Activated CD4-positive, alpha-beta T cell treated with anti-CD3 and anti-CD28 coated beads, Interleukin-2, amount 10 ng/mL, durations not matched to agents 24 days and 14 days (primary cell): ENCODE measurements around the gene SYNPR. TPM values are rescaled to one million over a fixed set of nuclear protein-coding genes. Genes with fewer than 3 reads are reported as not detected.

Experiments used
- DNase-seq: peaks from one replicate; pipeline ENCODE4 v3.0.0; 2022
- H3K27ac Mint-ChIP-seq: one replicate; pipeline ENCODE4 v1.8.0; 2022; ENCODE audit warnings: mild to moderate bottlenecking, mixed read lengths
- H3K27me3 Mint-ChIP-seq: one replicate; pipeline ENCODE4 v1.8.0; 2022; ENCODE audit warnings: mixed read lengths
- H3K36me3 Mint-ChIP-seq: one replicate; pipeline ENCODE4 v1.8.0; 2022; ENCODE audit warnings: low read depth, mild to moderate bottlenecking, mixed read lengths
- H3K4me1 Mint-ChIP-seq: one replicate; pipeline ENCODE4 v1.8.0; 2021; ENCODE audit warnings: mixed read lengths
- H3K4me3 Mint-ChIP-seq: one replicate; pipeline ENCODE4 v1.8.0; 2022; ENCODE audit warnings: mild to moderate bottlenecking, moderate library complexity, mixed read lengths
- H3K9me3 Mint-ChIP-seq: one replicate; pipeline ENCODE4 v1.8.0; 2021; ENCODE audit warnings: mixed read lengths
- intact Hi-C: fragments of 100-400 bp; cut with micrococcal nuclease; formaldehyde crosslinking; loops from one replicate; pipeline ENCODE4 v1.15.1; 2023
- total RNA-seq: library from RNA; stranded (reverse); gene quantifications from 2 replicates; pipeline ENCODE4 v1.2.3, GENCODE V29; 2022

SYNPR gene
- total RNA-seq, 1 donor from 2014 or later = not detected

DNA sequence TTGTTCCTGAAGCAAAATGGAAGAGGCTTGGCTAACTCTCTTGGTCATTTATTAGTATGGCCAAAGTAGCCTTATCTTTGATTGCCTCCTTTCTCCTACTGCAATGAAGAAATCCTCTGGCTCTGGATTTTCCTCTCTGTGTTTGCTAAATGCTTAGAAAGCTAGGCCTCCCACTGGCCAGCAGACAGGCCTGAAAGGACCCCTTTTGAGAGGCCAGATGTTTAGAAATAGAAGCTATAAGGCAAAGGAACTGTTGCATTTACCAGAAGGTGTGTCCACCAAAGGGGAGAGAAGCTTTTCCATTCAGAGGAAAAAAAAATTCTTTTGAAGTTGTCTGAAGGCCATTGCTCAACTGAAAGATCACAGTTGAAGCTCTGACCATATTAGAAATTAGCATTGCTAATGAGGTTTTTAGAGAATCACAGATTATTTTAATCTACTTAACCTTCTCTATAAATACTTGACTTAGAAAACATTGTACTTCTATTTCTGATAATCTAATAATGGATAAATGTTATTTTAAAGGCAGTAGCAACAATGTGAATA is 160.8 kb downstream of the SYNPR start:
- intact Hi-C loops = no loop called here
- Mint-ChIP-seq H3K36me3 (no peaks in the 10 kb centered on the region), H3K4me3 (no peak overlapping the region), H3K27me3 (no peaks in the 10 kb centered on the region), H3K4me1 (no peaks in the 10 kb centered on the region), H3K9me3 (no peaks in the 10 kb centered on the region), H3K27ac (no peak overlapping the region)
- DNase-seq = no peak

DNA sequence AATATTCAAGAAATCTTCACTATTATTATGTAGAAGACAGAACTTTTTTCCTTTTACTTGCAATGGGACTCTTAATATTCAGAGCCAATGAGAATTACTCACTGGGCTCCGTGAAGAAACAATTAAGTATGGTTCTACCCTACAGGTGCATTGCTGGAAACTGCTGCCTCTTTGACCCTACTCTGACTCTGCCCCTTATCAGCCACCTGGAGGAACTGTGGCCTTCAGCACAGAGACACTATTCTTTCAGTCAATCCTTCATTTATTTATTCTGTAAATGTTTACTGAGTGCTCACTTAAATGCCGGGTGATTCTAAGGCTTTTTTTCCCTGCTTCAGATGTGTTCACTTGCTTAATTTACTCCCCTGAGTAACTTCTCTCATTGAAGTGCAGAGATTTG is 163.2 kb downstream of the SYNPR start:
- Mint-ChIP-seq H3K27me3 (no peaks in the 10 kb centered on the region), H3K4me3 (no peak overlapping the region), H3K4me1 (no peaks in the 10 kb centered on the region), H3K27ac (no peak overlapping the region), H3K36me3 (no peaks in the 10 kb centered on the region), H3K9me3 (no peaks in the 10 kb centered on the region)
- DNase-seq = no peak
- intact Hi-C loops = no loop called here

DNA sequence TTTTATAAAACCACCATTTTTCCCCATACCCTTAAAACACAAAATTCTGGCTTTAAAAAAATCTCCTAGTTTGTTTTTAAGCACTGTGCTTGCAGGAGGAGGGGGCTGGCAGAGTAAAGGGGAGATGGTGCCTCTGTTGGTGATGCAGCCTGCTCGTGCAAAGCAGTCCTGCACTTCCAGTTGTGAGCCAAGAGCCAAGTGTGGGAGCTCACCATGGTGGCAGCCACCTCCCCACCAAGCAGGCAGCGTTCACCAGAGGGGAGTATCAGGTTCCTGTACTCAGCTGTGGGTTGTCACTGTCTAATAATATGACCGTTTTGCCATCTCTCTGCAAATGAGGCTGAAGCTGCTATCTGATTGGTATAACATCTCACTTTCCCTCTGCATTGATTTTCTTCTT is 164.8 kb downstream of the SYNPR start:
- no peak for DNase-seq
- no peaks in the 10 kb centered on the region for H3K27me3 Mint-ChIP-seq
- H3K9me3 Mint-ChIP-seq = no peaks in the 10 kb centered on the region
- intact Hi-C loops = no loop called here
- H3K4me3 Mint-ChIP-seq = no peak overlapping the region
- H3K4me1 Mint-ChIP-seq = no peaks in the 10 kb centered on the region
- H3K27ac Mint-ChIP-seq = no peak overlapping the region
- no peaks in the 10 kb centered on the region for H3K36me3 Mint-ChIP-seq

DNA sequence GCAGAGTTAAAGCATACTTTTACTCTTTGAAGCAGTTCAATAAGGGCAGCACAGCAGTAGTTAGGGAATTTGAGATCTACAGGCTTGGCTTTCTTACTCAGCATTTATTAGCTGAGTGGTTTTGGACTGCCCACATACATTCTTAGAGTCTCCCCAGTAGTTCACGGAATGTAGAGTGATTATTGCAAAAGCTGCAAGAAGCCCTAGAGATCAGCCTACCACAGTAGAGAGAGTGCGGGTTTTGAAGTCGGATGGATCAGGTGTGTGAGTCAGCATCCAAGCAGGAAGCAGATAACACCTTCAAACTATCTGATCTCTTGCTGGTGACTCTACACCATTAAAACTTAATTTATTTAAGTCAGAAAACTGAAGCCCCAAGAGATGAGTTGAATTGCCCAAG is 171.9 kb downstream of the SYNPR start:
- Mint-ChIP-seq H3K9me3 (no peaks in the 10 kb centered on the region), H3K36me3 (no peaks in the 10 kb centered on the region), H3K27me3 (no peaks in the 10 kb centered on the region), H3K27ac (no peak overlapping the region), H3K4me3 (no peak overlapping the region), H3K4me1 (no peaks in the 10 kb centered on the region)
- intact Hi-C loops = no loop called here
- DNase-seq = no peak

DNA sequence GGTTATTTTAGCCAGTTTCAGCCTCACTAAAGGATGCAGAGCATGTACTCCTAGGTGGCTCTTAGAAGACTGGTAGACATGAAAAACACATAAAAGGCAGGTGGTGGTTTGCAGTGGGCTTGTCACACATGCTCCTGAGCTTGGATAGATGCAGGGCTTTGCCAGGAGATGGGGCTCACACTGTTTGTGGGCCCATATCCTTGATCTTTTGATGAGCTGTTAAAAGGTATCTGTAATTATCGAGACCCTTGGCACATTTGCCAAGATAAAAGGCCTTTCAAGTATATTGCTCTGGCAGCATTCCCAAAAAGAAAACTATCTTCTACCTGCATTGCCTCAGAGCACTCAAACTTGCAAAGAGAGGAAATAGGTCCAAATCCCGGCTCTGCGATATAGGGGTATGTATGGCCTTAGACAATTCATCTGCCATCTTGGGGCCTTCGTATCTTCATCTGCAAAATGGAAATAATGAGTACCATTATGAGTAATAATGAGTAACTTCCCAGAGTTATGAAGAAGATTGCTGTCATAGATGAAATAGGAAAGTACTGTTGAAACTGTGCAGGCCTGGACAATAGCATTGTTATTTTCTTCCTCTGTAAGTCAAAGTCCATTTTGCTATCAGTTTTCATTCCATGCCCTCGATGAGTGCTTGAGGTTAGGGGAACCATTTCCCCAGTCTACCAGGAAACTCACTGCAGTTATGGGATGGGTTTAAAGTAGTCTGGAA is 172.7 kb downstream of the SYNPR start:
- intact Hi-C loops = no loop called here
- DNase-seq = no peak
- Mint-ChIP-seq H3K4me1 (no peaks in the 10 kb centered on the region), H3K36me3 (no peaks in the 10 kb centered on the region), H3K27me3 (no peaks in the 10 kb centered on the region), H3K27ac (no peak overlapping the region), H3K9me3 (no peaks in the 10 kb centered on the region), H3K4me3 (no peak overlapping the region)

DNA sequence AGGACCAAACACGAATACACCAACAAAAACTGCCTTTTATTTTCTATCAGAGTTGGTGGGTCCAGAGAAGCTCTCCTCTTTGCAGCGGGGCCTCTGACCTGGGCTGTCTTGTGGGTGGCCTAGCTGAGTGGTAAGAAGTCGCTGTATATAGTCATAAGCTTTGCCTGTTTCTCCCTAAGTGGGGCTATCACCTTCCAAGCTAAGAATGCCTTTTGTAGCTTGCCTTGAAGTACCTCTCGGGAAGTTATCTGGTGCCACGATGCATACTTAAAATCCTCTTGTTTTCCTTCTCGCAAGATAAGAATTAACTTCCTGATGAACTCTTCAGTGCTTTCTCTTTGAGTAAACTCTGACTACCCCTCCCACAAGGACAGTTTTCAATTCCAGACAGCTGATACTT is 178.8 kb downstream of the SYNPR start:
- Mint-ChIP-seq H3K9me3 (no peaks in the 10 kb centered on the region), H3K4me3 (no peak overlapping the region), H3K27ac (no peak overlapping the region), H3K4me1 (no peaks in the 10 kb centered on the region), H3K27me3 (no peaks in the 10 kb centered on the region), H3K36me3 (no peaks in the 10 kb centered on the region)
- intact Hi-C loops = no loop called here
- no peak for DNase-seq

DNA sequence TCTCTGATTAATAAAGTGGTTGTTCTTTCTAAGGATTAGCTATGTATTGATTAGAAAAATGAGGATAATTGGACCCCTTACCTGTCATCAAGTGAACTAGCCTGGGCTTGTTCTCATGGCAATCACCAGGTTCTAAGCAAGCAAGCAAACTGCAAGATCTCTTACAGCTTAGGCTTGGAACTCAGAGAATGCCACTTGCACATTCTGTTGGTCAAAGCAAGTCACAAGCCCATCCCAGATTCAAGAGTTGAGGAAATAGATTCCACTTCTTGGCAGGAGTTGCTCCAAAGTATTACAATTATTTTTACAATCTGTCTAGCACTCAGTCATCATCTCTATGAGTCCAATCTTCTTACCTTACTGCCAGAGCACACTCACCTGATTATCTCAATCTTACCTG is 180.3 kb downstream of the SYNPR start:
- H3K9me3 Mint-ChIP-seq = no peaks in the 10 kb centered on the region
- no peak overlapping the region for H3K27ac Mint-ChIP-seq
- no peaks in the 10 kb centered on the region for H3K4me1 Mint-ChIP-seq
- H3K27me3 Mint-ChIP-seq = no peaks in the 10 kb centered on the region
- intact Hi-C loops = no loop called here
- H3K4me3 Mint-ChIP-seq = no peak overlapping the region
- DNase-seq = no peak
- H3K36me3 Mint-ChIP-seq = no peaks in the 10 kb centered on the region

DNA sequence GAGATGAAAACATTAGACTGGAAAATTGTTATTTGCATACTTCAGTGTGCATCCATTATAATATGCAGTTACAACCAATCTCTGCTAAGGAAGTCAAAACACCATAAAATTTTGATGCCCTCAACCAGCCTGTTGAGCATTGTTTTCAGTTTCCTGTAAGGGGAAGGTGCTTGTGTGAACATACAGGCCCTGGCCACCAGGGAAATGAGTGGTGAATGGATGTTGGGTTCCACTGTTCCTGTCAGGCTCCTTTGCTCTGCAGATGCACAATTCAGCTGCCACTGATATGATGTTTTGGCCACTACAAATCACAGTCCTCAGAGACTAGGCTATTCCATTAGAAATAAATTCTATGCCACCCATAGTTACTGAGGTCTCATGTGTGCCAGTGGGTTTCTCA is 184.6 kb downstream of the SYNPR start:
- no peaks in the 10 kb centered on the region for H3K4me1 Mint-ChIP-seq
- no peak overlapping the region for H3K27ac Mint-ChIP-seq
- H3K9me3 Mint-ChIP-seq = no peaks in the 10 kb centered on the region
- H3K27me3 Mint-ChIP-seq = no peaks in the 10 kb centered on the region
- intact Hi-C loops = no loop called here
- no peaks in the 10 kb centered on the region for H3K36me3 Mint-ChIP-seq
- no peak for DNase-seq
- H3K4me3 Mint-ChIP-seq = no peak overlapping the region

DNA sequence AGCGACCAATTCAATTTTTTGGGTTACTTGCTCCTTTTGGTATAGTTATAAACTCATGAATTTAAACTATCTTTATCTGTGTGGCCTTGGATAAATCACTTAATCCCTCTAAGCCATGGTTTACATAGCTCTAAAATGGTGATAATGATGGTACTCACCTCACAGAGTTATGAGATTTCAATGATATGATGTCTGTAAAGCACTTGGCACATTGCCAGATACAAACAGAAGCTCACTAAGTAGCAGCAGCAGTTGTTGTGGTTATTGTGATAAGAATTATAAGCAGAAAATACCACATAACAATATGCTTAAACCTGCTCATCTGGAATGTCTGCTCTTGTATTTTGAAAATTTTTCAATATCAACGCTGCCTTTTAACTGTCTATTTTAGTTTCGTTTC is 189.3 kb downstream of the SYNPR start:
- intact Hi-C loops = no loop called here
- DNase-seq = no peak

DNA sequence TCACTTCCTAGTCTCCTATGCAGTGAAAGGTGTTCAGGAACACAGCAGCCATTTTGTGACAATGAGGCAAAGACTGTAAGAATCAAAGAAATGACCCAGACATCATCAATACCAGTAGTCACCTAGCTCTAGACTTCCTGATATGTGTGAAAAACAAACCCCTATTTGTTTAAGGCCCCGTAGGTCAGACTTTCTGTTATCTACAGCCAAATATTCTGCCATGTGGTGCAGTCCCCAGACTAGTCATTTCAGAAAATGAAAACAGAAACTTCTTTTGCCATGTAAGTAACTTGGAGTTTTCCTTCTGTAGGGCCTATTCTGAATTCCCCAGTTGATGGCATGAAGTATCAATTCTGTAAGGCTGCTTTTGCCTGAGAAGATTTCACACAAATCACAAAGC is 192.6 kb downstream of the SYNPR start:
- no peak overlapping the region for H3K27ac Mint-ChIP-seq
- H3K4me1 Mint-ChIP-seq = no peaks in the 10 kb centered on the region
- no peaks in the 10 kb centered on the region for H3K9me3 Mint-ChIP-seq
- intact Hi-C loops = no loop called here
- H3K4me3 Mint-ChIP-seq = no peak overlapping the region
- H3K36me3 Mint-ChIP-seq = no peaks in the 10 kb centered on the region
- no peak for DNase-seq
- no peaks in the 10 kb centered on the region for H3K27me3 Mint-ChIP-seq

More for the DNA sequence above, 189.3 kb downstream of the SYNPR start:
- H3K36me3 Mint-ChIP-seq = no peaks in the 10 kb centered on the region
- H3K27ac Mint-ChIP-seq = no peak overlapping the region
- H3K4me3 Mint-ChIP-seq = no peak overlapping the region
- no peaks in the 10 kb centered on the region for H3K27me3 Mint-ChIP-seq
- H3K4me1 Mint-ChIP-seq = no peaks in the 10 kb centered on the region
- H3K9me3 Mint-ChIP-seq = no peaks in the 10 kb centered on the region

DNA sequence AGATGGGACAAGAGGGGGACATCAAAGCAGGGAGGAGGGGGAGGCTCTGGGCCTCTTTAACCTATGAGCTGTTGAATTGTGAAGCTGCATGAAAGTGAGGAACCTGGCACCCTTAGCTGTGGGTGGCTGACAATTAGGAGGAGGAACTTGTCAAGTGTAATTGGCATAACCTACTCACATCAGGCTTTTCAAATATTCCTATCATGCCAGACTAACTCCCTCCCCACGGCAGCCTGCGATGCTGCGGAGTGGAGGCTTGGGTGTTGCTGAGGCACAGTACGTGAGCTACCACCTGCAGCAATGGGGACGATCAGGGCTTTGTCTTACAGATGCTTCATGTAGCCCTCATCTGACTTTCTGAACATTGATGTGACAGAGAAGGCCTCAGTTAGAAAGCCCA is 193.7 kb downstream of the SYNPR start:
- intact Hi-C loops = no loop called here
- H3K9me3 Mint-ChIP-seq = no peaks in the 10 kb centered on the region
- no peaks in the 10 kb centered on the region for H3K4me1 Mint-ChIP-seq
- no peak overlapping the region for H3K27ac Mint-ChIP-seq
- H3K4me3 Mint-ChIP-seq = no peak overlapping the region
- H3K36me3 Mint-ChIP-seq = no peaks in the 10 kb centered on the region
- no peaks in the 10 kb centered on the region for H3K27me3 Mint-ChIP-seq
- DNase-seq = no peak

DNA sequence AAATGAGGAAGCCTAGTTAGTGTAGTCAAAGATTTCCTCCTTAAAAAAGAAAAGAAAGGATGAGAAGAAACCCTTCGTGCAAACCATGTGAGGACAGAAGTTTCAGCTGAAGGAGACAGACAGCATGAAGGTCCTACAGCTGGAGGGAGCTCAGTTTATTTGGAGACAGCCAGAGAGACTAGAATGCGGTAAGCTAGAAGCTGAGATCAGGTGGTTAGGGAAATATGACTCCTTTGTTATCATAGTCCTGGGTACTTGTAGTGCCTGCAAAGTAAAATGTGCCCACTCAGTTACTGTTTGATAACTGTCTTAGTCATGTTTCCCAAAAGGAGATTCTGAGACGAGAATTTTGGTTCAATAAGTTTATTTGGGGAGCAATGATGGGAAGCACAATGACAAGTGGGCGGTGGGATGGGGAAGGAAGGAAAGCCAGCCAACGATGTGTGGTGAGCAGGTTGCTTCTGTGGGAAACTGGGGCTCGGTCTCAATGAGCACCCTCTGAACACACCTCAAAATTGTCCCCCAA is 195.6 kb downstream of the SYNPR start:
- no peak for DNase-seq
- Mint-ChIP-seq H3K4me3 (no peak overlapping the region), H3K9me3 (no peaks in the 10 kb centered on the region), H3K36me3 (no peaks in the 10 kb centered on the region), H3K4me1 (no peaks in the 10 kb centered on the region), H3K27ac (no peak overlapping the region), H3K27me3 (no peaks in the 10 kb centered on the region)
- intact Hi-C loops = no loop called here

DNA sequence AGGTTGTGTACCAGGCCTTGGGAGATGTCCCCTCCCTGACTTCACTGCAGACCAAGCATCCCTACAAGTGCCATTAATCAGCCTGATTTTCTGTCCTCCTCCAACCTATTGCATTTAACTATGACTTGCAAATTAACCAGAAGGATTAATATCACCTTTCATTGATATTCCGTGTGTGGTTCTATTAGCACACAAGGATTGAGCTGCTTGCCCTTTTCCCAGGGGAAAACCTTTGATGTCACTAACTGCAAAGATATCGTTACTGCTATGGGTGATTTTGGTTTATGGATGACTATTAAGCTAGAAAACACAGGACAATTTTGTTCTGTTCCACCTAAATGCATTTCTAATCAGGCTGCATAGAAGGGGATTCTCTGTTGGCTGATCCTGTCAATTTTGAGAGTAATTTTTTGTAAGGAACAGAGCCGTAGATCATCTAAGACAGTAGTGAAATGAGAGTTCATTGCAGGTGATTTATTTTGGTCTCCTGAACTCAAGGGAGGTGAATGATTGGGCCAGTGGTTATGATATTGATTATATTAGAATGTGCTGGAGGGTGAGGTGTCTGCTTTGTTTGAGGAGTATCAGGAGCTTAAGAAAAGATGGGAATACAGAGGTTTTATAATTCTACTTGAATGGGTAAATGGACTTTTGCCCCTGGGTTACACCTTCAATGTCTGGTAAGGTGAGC is 196.9 kb downstream of the SYNPR start:
- Mint-ChIP-seq H3K4me3 (no peak overlapping the region), H3K27ac (no peak overlapping the region), H3K9me3 (no peaks in the 10 kb centered on the region), H3K4me1 (no peaks in the 10 kb centered on the region), H3K36me3 (no peaks in the 10 kb centered on the region), H3K27me3 (no peaks in the 10 kb centered on the region)
- intact Hi-C loops = no loop called here
- no peak for DNase-seq

DNA sequence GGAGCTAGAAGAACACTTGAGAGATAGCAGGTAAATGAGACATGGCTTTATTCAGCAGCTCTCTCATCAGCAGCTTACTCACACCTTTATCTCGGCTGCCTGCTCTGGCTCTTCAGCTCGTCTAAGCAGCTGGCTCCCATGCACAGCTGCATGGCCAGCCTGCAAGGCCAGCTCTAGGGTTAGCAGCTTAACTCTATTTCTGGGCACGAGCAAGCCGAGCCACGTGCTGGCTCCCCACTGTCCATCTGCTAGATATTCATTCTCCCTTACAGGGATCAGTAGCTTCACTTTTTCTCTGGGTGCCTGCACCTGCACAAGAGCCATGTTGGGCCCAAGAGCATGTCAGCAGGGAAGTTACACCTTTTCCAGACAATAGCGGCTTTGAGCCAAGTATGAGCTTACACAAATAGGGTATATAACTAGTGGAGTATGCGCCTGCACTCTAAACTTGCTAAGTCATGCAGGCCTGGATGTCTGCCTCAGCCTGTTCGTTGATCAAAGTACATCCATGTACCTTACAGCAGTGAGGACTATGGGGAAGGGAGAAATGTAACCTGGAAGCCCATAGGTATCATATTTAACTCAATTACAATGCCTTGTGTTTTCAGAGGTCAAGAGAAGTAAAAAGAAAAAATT is 199.5 kb downstream of the SYNPR start:
- intact Hi-C loops = no loop called here
- no peaks in the 10 kb centered on the region for H3K27me3 Mint-ChIP-seq
- no peaks in the 10 kb centered on the region for H3K9me3 Mint-ChIP-seq
- H3K36me3 Mint-ChIP-seq = no peaks in the 10 kb centered on the region
- H3K4me3 Mint-ChIP-seq = no peak overlapping the region
- no peaks in the 10 kb centered on the region for H3K4me1 Mint-ChIP-seq
- no peak overlapping the region for H3K27ac Mint-ChIP-seq
- DNase-seq = no peak
